OCI-LY3 (cell line): ENCODE data around the gene ZNF593OS.

Experiments used
- H2AFZ ChIP-seq: fragments of 200-600, 300-600 bp; shearing (Covaris generic); 2 replicates; pipeline ENCODE4 v1.6.0; 2014; ENCODE audit warnings: antibody characterized with exemption, low read depth, low read length
- H3K27ac ChIP-seq: fragments of 200-600, 300-600 bp; sonication (generic); 2 replicates; pipeline ENCODE4 v1.5.1; 2014; ENCODE audit warnings: mild to moderate bottlenecking, low read length, moderate library complexity, mixed read lengths
- H3K27me3 ChIP-seq: fragments of 200-600, 300-600 bp; sonication (generic); 2 replicates; pipeline ENCODE4 v1.6.1; 2014; ENCODE audit warnings: low read depth, low read length, mixed read lengths
- H3K36me3 ChIP-seq: fragments of 200-600, 300-600 bp; sonication (generic); replicated peaks from 2 replicates; pipeline ENCODE3; 2014; ENCODE audit warnings: low read depth, low read length, mixed read lengths
- H3K4me1 ChIP-seq: fragments of 300-600, 200-600 bp; sonication (generic); 2 replicates; pipeline ENCODE4 v1.6.1; 2014; ENCODE audit warnings: low read length, mixed read lengths
- H3K4me2 ChIP-seq: fragments of 200-600, 300-600 bp; sonication (generic); 2 replicates; pipeline ENCODE4 v1.6.1; 2014; ENCODE audit warnings: low read length, mixed read lengths
- H3K4me3 ChIP-seq: fragments of 300-600, 200-600 bp; sonication (generic); 2 replicates; pipeline ENCODE4 v1.5.1; 2014; ENCODE audit warnings: antibody characterized with exemption, mild to moderate bottlenecking, low read length, moderate library complexity
- H3K79me2 ChIP-seq: fragments of 300-600, 200-600 bp; shearing (Covaris generic); 2 replicates; pipeline ENCODE4 v1.6.1; 2014; ENCODE audit warnings: mild to moderate bottlenecking, low read length, mixed read lengths
- H3K9ac ChIP-seq: fragments of 300-600, 200-600 bp; shearing (Covaris generic); 2 replicates; pipeline ENCODE4 v1.6.0; 2014; ENCODE audit warnings: mild to moderate bottlenecking, low read length, moderate library complexity
- H3K9me3 ChIP-seq: fragments of 200-600, 300-600 bp; shearing (Covaris generic); 2 replicates; pipeline ENCODE4 v1.6.1; 2014; ENCODE audit warnings: low read length, mixed read lengths; ENCODE audit not compliant: insufficient read depth
- H4K20me1 ChIP-seq: fragments of 200-600, 300-600 bp; sonication (generic); 2 replicates; pipeline ENCODE4 v1.6.1; 2016; ENCODE audit warnings: low read length, mixed read lengths; ENCODE audit not compliant: insufficient read depth
- EZH2phosphoT487 ChIP-seq: fragments of 200-600 bp; shearing (Covaris generic); IDR thresholded peaks from 2 replicates; pipeline ENCODE4 v1.6.1; 2018; ENCODE audit warnings: antibody characterized with exemption, mixed run types, low read depth
- TF ChIP-seq, protein P1 (sequence below): fragments of 200-600, 300-600 bp; sonication (generic); IDR thresholded peaks from 2 replicates; pipeline ENCODE4 v1.5.1; 2014; ENCODE audit warnings: antibody characterized with exemption, low read length, low read depth

ZNF593OS gene

GRCh38 chr1:26184086-26184485 is 12.5 kb upstream of the ZNF593OS start:
- Histone ChIP-seq H3K79me2 (no peaks in the 10 kb centered on the region), H4K20me1 (no peaks in the 10 kb centered on the region), H3K36me3 (no peaks in the 10 kb centered on the region), H3K27ac (no peak overlapping the region), H3K9me3 (no peaks in the 10 kb centered on the region), H2AFZ (no peak overlapping the region), H3K4me1 (no peaks in the 10 kb centered on the region), H3K27me3 (no peaks in the 10 kb centered on the region), H3K9ac (no peak overlapping the region), H3K4me3 (no peak overlapping the region), H3K4me2 (no peak overlapping the region)
- no peak for TF ChIP-seq EZH2phosphoT487
- TF ChIP-seq, protein P1, sequence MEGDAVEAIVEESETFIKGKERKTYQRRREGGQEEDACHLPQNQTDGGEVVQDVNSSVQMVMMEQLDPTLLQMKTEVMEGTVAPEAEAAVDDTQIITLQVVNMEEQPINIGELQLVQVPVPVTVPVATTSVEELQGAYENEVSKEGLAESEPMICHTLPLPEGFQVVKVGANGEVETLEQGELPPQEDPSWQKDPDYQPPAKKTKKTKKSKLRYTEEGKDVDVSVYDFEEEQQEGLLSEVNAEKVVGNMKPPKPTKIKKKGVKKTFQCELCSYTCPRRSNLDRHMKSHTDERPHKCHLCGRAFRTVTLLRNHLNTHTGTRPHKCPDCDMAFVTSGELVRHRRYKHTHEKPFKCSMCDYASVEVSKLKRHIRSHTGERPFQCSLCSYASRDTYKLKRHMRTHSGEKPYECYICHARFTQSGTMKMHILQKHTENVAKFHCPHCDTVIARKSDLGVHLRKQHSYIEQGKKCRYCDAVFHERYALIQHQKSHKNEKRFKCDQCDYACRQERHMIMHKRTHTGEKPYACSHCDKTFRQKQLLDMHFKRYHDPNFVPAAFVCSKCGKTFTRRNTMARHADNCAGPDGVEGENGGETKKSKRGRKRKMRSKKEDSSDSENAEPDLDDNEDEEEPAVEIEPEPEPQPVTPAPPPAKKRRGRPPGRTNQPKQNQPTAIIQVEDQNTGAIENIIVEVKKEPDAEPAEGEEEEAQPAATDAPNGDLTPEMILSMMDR = no peak

DNA sequence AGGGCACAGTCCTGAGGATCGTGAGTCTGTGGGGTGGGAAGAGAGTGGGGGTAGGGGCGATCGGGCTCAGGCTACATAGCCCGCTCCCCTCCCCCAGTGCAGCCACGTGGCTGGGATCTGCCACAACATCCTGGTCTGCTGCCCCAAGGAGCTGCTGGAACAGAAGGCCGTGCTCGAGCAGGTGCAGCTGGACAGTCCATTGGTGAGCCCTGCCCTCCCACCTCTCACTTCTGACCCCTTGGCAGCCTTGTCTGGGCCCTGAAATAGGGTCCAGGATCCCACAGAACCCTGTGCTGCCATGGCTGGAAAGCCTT is 10.7 kb upstream of the ZNF593OS start:
- Histone ChIP-seq H3K4me2 (no peak overlapping the region), H3K27me3 (no peaks in the 10 kb centered on the region)

GRCh38 chr1:26181586-26182382 is 10.2 kb upstream of the ZNF593OS start:
- no peaks in the 10 kb centered on the region for H4K20me1 ChIP-seq
- no peak for TF ChIP-seq EZH2phosphoT487
- TF ChIP-seq, protein P1 = no peak
- H3K9ac ChIP-seq = no peak overlapping the region
- H3K27ac ChIP-seq = no peak overlapping the region
- H3K79me2 ChIP-seq = no peaks in the 10 kb centered on the region
- H3K36me3 ChIP-seq = no peaks in the 10 kb centered on the region
- no peak overlapping the region for H3K4me2 ChIP-seq
- no peak overlapping the region for H2AFZ ChIP-seq
- H3K27me3 ChIP-seq = no peaks in the 10 kb centered on the region
- H3K9me3 ChIP-seq = no peaks in the 10 kb centered on the region
- no peaks in the 10 kb centered on the region for H3K4me1 ChIP-seq
- H3K4me3 ChIP-seq = no peak overlapping the region

More for the DNA sequence above, 10.7 kb upstream of the ZNF593OS start:
- Histone ChIP-seq H3K79me2 (no peaks in the 10 kb centered on the region), H2AFZ (no peak overlapping the region), H3K36me3 (no peaks in the 10 kb centered on the region), H4K20me1 (no peaks in the 10 kb centered on the region), H3K4me3 (no peak overlapping the region), H3K9ac (no peak overlapping the region), H3K4me1 (no peaks in the 10 kb centered on the region), H3K27ac (no peak overlapping the region), H3K9me3 (no peaks in the 10 kb centered on the region)
- TF ChIP-seq, protein P1 = no peak
- TF ChIP-seq EZH2phosphoT487 = no peak

DNA sequence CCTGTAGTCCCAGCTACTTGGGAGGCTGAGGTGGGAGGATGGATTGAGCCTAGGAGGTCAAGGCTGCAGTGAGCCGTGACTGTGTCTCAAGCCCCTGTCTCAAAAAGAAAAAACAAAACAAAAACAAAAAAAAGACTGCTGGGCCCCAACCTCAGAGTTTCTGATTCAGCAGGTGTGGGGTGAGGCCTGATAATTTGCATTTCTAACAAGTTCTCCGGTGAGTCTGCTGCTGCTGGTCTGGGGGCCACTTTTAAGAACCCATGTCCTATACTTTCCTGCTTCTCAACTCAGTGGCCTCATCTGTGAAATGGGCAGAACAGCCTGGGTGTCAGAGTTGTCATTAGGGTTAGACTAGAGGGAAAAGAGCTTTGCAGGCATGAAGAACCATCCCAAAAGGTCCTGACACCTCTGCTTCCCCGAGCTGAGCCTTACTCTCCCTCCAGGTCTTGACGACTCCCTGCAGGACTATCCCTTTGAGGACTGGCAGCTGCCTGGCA is 8.4 kb upstream of the ZNF593OS start:
- Histone ChIP-seq H3K4me1 (no peaks in the 10 kb centered on the region), H3K4me2 (no peak overlapping the region), H3K27ac (no peak overlapping the region), H4K20me1 (no peaks in the 10 kb centered on the region), H3K79me2 (no peaks in the 10 kb centered on the region), H3K4me3 (no peak overlapping the region), H3K27me3 (no peaks in the 10 kb centered on the region), H3K9ac (no peak overlapping the region), H3K9me3 (no peaks in the 10 kb centered on the region), H3K36me3 (no peaks in the 10 kb centered on the region), H2AFZ (no peak overlapping the region)
- TF ChIP-seq, protein P1 = no peak
- TF ChIP-seq EZH2phosphoT487 = no peak
